Measurements from ENCODE around the gene KBTBD12.
"Not testable (repeated sequence)": the region's sequence is repeated elsewhere in the genome, so short reads cannot be mapped to it uniquely, and the experiment has no call there.

Gene KBTBD12, protein sequence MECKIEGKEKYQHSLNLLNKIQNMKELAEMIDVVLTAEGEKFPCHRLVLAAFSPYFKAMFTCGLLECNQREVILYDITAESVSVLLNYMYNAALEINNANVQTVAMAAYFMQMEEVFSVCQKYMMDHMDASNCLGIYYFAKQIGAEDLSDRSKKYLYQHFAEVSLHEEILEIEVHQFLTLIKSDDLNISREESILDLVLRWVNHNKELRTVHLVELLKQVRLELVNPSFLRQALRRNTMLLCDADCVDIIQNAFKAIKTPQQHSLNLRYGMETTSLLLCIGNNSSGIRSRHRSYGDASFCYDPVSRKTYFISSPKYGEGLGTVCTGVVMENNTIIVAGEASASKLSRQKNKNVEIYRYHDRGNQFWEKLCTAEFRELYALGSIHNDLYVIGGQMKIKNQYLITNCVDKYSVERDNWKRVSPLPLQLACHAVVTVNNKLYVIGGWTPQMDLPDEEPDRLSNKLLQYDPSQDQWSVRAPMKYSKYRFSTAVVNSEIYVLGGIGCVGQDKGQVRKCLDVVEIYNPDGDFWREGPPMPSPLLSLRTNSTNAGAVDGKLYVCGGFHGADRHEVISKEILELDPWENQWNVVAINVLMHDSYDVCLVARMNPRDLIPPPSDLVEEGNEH

DNA sequence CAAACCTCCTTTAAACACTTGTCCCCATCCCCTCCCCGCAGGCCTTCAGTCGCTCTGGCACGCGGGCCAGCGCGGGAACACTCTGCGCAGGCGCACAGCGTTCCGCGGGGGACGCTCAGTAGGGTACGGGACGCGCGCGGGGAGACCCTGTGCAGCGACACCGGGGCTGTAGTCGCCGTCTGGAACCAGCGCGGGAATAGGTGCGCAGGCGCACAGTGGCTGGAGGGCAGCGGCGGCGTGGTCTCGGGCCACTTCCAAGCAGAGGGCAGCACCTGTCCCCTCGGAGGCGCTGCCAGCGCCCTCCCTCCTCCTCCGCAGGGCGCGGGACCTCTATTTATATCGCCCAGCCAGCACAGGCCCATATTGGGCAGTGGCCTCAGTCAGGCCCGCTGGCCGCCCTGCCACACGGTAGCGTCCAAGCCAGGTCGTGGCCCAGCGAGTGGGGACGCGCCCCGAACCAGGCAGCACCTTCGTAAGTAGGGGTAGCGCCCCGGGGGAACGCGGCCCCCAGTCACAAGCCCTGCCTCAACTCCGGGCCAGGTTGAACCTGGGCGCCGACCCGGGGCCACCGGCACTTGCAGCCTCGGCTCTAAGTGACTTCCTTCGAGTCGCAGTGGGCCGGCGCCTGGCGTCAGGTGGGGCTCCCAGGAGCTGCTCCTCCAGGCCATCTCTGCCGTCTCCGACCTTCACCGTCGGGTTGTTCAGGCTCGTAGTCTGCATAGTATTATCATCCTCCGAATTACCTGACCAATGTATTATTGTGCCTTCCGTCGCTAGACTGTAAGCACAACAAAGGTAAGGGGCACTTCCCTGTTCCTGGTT is at the start of gene KBTBD12:
KBTBD12 (plus strand) TSS at position 118 of the 822 bp plus-strand sequence. CDS start 7,830 bp downstream, outside the sequence.
- peak; percentile 69 for DNase-seq (ENCODE audit: low spot score)

DNA sequence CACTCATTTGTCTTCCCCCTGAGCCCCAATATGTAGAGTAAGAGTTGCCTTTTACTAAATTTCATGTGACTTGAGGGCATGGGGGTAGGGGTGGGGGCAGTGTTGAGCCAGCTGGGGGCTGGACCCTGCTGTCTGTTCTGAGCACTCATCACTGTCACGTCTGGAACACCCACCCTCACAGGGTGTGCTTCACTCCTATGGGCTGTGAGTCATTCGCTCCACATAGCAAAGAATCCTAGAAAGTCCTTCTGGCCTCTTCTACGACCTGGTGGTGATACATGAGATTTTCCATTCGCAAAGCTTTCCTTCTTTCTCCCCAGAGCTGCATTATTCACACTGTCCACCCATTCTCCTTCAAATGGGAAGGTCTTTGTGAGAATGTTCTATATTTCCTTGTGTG is 49.1 kb upstream of the KBTBD12 start:
- DNase-seq (ENCODE audit: low spot score) = no peak

DNA sequence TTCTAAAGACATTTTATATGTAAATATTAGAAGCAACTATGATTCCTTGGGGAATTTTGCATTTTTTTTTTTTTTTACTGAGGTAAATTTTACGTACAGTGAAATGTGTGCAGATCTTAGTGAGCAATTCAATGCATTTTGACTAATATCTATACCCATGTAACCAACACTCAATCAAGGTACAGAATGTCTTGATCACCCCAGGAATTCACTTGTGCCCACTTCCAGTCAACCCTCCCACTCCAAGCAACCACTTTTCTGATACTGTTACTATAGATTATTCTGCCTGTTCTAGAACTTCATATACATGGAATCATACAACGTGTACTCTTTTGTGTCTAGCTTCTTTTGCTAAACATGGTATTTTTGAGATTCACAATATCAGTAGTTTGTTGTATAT is 47.6 kb upstream of the KBTBD12 start:
- DNase-seq (ENCODE audit: low spot score) = no peak

DNA sequence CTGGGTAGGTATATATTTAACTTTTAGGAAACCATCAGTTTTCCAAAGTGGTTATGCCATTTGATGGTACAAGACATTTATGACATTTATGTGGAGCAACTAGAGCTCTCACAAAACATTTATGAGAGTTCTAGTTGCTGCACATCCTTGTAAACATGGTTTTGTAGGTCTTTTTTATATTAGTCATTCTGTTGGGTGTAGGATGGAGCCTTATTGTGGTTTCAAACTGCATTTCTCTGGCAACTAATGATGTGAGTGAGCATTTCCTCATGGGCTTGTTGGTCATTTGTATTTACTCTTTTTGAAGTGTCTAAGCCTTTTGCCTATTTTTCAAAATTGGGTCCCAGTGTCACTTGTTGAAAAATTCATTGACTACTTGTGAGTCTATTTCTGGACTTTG is 47.0 kb upstream of the KBTBD12 start:
- DNase-seq (ENCODE audit: low spot score) = no peak

DNA sequence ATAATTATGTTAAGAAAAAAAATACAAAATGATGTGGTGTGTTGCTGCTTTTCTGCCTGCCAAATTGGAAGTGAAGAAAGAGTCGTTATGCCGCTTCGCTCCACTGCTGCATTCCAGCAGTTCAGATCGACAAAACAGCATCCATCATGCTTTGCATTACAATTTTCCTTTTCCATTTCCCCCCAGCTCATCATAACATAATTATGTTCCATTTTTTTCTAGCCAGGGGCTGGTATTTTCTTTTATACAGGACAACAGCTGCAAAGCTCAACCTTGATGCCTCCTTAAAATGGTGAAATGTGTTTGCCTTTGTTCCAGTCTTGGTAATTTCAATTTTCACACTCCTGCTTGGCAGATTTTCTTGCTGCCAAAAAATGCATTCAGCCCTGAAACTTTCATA is 44.9 kb upstream of the KBTBD12 start:
- DNase-seq (ENCODE audit: low spot score) = no peak

DNA sequence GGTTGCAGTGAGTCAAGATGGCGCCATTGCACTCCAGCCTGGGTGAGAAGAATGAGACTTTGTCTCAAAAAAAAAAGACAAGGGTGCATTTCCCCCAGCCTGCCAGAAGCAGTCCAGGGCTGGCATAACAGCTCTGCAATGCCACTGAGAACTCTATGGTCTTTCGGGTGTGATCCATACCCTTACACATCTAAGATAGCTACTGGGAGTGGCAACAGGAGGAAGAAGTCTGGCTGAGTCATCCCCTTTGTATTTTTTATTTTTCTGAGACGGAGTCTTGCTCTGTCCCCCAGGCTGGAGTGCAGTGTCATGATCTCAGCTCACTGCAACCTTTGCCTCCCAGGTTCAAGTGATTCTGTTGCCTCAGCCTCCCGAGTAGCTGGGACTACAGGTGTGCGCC is 40.9 kb upstream of the KBTBD12 start:
- DNase-seq (ENCODE audit: low spot score) = not testable (repeated sequence)

DNA sequence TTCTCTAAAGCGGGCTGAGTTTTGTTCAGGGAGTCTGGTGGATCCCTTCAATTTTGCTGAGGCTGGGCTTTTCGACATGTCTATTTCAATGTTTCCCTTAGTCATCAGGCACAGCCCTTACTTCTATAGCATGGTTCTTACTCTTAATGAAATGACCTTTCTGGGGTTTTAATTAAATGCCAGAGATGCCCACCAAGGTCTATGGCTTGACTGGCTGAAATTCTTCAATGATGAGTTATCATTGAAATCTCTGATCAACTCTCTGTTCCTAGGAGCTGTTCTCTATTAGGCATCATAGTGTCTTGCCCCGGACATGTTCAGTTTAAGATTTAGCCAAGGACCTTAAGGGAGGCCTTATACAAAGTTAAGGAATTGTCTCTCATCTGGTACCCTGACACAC is 33.4 kb upstream of the KBTBD12 start:
- no peak for DNase-seq (ENCODE audit: low spot score)

DNA sequence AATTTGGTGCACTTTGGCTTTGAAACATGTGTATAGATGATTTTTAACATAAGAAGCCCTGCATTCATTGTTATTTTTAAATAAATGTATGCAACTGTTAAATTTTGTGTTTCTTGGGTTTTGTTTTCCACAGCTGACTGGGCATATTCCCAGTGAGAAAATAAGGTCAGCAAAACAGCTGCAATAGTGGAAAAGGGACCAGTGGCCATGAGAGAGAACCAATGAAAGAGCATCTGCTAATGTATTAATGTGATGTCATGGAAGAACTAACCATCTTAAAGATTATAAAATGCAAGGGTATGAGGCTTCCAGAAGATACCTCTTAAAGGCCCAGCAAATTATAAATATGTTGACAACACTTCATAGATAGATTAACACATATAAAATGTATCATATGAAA is 31.0 kb upstream of the KBTBD12 start:
- DNase-seq (ENCODE audit: low spot score) = no peak

DNA sequence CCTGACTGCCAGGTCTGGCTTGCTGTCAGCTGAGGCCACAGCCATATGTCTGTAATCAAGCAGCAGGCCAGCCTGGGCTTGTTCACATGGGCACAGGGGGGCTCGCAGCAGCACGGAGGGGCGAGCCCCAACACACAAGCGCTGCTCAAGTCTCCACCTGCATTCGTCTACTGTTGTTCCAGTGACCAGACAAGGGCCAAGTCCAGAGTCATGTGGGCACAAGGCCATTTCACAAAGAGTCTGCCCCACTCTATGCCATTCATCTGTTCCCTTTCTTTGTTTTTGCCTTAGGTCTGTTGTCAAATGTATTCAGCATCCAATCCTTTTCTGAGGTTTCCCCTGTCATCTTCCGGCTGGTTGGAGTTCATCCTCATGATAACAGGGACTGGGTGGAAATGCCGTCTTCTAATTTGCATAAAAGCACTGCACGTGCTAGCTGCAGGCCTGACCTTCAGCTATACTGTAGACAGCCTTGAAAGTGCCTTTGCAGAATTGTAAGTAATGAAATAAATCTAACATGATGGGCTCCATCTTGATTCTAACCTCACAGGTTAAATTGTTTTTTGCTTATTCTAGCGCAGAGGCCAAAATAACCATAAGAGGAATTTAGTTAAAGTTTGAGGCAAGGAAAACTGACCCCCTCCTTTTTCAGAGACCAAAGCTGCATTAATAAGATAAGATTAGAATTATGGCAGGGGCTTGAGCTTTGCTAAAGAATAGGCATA is 28.6 kb upstream of the KBTBD12 start:
- peak; percentile 61 for DNase-seq (ENCODE audit: low spot score)

DNA sequence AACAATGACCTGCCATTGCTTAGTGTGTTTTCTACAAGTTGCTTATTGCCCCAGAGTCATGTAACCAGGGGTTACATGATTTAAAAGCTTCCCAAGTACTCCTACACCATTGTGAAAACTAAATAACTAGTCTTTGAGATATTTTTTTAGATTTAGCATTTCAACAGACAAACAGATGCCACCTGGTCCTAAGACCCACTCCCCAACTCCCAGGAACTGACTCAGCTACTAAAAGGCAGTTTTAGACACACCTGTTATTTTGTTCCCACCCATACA is 28.1 kb upstream of the KBTBD12 start:
- no peak for DNase-seq (ENCODE audit: low spot score)

DNA sequence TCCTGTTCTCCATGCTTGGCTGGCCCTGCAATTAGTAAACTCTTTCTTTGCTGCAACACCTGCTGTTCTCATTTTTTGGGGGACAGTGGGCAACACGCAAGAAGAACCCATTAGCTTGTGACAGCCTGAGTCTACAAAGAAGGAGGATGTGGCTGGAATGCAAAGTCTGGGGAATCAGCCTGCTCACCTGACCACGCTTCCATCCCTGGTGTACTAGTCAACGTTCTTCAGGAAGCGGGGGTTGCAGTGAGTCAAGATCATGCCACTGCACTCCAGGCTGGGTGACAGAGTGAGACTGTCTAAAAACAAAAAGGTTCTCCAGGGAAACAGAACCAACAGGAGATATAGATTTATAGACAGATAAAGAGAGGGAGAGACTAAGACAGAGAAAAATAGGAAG is 27.7 kb upstream of the KBTBD12 start:
- no peak for DNase-seq (ENCODE audit: low spot score)

DNA sequence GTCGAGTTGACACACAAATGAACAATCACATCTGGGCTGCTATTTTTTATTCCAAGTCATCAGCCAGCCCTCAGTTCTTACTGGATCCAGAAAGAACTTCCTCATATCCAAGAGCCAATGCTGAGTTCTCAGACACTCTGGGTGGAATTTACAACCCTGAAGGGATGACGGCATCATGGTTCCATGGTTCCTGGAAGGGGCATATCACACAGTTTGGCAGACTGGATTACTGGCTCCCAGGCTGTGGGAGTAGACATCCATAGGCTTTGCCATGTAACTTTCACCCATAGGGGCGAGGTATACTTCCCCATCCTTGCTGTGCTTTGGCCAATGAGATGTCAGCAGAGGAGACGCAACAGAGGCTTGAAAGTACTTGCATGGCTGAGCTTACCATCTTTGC is 26.9 kb upstream of the KBTBD12 start:
- no peak for DNase-seq (ENCODE audit: low spot score)

DNA sequence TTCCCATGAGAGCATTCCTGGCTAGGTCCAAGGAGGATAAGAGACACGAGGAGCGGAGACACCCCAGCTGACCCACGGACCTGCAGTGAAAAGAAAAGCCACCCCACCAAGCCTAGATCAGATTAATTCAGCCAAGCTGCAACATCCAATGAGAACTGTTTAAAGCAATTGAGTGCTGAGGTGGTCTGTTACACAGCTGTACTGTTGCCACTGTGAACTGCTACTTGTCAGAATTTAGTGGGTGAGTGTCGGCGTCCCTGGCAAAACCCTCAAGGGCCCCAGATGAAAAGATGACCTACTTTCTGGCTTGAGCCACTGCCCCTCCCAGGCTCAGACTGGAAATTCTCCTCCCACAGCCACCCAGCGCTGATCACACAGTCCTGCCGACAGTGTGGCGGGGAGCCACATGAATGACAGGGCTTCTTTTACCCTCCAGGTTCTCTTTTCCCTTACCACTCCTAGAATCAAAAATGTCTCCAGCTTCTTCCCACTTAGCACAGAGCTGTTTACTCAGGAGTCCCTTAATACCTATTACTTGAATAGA is 26.4 kb upstream of the KBTBD12 start:
- peak; percentile 50 for DNase-seq (ENCODE audit: low spot score)

DNA sequence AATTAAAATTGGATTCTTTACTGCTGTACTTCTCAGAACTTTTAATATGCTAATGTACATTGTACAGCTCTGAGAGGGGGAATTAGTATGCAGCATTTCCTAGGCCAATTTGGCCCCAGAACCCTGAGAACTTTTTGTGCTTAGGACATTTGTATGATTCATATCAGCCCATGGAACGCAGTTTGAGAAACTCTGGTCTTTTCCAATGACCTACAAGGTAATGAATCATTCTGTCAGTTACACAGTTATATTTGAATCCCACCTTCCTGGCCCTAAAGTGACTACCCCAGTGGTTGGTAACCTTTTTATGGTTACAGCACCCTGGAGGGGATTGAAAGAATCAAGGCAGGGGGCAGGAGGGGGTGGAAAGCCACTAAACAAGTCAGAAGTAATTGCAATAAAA is 25.6 kb upstream of the KBTBD12 start:
- DNase-seq (ENCODE audit: low spot score) = no peak

DNA sequence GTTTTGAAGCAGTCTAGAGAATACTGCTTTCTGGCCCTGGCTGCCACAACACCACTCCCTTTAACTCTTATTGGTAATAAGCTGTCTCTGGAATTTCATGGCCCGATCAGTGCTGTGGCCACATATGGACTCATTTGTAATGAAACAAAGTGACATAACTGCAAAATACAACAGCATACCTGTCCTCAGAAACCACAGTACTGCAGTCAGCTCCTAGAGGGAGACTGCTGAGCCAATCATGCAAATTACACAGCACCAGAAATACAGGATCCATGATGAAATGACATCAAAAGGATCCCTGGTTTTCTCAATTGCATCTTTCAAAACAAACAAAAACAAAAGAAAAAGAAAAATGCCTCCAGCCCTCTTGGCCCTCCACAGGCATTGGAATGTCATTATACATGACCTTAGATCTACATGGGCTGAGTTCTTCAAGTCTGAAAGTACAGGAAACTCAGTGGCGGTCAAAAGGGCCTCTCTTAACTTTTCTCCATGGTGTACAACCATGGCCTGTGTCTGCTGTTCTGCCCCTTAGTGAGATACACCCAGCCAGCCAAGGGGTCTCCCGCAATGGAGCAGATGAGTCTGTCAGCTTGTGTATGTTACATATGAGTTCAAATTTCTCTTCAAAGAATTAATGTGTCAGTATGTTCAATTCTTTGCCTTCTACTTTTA is 24.9 kb upstream of the KBTBD12 start:
- no peak for DNase-seq (ENCODE audit: low spot score)

DNA sequence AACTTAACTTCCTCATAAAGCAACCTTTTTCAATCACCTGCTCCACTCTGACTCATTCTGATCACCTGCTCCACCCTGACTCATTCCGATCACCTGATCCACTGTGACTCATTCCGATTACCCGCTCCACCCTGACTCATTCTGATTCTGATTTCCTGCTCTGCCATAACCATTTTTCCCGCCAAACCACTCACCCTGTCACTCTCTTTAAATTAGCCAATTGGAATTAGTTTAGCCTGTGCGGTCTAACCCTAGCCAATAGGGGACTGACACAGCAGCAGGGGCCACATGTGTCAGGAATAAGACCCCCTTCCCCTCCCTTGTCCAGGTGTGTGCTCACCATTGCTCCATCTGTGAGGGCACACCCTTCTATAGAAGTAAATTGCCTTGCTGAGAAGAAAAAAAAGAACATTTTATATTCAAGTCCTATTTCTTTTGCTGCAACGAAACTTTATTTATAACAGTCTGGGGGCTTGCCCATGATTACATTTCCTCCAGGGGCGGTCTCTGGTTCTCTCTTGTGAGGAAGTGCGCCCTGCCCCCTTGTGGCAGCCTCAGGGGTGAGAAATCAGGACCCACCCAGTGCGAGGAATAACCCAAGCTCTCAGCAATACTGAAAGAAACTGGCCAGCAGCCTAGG is 24.3 kb upstream of the KBTBD12 start:
- DNase-seq (ENCODE audit: low spot score) = peak; percentile 35

DNA sequence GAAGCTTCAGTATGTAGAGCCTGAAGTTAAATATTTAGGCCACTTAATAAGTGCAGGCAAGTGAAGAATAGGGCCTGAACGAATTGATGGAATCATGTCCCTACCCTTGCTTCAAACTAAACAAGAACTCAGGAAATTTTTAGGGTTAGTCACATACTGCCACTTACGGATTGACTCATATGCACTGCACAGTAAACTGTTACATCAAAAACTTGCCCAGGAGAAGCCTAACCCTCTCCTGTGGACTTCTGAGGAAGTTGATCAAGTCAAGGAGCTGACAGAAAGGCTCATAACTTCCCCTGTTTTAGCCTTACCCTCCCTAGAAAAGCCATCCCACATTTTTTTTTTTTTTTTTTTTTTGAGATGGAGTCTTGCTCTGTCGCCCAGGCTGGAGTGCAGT is 20.6 kb upstream of the KBTBD12 start:
- no peak for DNase-seq (ENCODE audit: low spot score)

DNA sequence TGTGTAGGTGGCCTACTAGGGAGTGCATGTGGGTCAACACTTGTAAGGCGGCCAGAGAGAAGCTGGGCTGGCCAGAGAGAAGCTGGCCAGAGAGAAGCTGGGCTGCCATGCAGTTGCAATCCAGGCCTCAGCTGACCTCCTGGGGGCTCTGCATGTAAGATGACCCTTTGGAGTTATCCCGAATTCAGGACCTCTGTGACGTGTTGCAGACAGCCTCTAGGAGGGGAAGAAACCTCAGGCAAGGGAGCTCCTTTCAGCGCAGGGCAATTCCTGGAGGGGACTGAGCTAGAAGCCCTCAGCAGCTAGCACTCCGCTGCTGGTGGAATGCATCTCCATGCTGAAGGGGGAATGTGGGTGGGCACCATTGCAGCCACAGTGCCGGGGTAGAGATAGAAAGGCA is 15.8 kb upstream of the KBTBD12 start:
- no peak for DNase-seq (ENCODE audit: low spot score)

DNA sequence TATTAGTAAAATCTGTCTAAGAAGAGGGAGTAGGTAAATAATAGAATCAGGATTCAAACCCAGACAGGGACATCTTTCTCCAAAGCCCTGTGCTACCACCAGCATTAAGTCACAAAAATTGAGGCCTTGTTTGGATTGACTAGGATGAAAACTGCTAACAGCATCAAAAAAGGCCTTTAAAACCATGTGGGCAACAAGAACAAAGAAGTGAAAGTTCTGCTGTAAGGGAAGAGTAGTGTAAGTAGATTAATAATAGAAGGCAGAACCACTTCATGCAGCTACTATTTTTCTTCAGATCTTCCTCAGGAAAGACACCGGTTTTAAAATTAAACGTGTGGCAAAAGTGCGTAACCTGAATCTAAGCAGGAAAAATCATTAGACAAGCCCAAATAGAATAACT is 15.3 kb upstream of the KBTBD12 start:
- DNase-seq (ENCODE audit: low spot score) = no peak

DNA sequence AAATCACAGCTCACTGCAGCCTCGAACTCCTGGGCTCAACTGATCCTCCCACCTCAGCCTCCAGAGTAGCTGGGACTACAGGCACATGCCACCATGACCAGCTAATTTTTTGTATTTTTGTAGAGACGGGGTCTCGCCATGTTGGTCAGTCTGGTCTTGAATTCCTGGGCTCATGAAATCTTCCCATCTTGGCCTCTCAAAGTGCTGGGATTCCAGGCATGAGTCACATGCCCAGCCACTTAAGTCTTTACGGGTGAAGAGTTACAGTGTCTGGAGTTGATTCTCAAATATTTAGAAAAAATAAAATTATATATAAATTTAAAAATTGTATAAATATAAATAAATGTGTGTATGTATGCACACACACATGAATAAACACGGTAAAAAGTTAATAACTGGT is 14.5 kb upstream of the KBTBD12 start:
- DNase-seq (ENCODE audit: low spot score) = no peak

DNA sequence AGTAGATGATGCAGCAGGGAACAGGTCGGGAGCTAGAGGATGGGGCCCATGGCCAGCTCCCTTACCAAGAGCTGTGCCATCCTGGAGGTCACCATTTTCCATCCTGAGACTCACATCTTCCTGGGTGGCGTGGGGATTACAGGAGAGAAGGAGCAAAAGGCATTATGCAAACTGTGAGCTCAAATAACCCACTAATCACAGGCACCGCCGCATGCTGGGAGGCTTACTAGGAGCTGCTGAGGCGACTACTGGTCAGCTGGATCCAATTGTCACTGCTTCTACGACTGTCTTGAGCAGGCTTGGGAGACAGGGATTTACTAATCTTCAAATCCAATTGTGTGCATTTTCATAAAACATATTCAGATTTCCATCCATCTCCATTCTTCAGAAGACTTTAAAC is 12.5 kb upstream of the KBTBD12 start:
- no peak for DNase-seq (ENCODE audit: low spot score)

All from cerebellar cortex (tissue), 1 donor.